ENCODE measurements around the gene TRIM28.

TRIM28 gene

GRCh38 chr19:58547323-58548312 is 3.8 kb downstream of the TRIM28 start:
- in situ Hi-C loops (cut with HindIII; ENCODE audit: low sequenced_read_pairs), result no loop called here

DNA sequence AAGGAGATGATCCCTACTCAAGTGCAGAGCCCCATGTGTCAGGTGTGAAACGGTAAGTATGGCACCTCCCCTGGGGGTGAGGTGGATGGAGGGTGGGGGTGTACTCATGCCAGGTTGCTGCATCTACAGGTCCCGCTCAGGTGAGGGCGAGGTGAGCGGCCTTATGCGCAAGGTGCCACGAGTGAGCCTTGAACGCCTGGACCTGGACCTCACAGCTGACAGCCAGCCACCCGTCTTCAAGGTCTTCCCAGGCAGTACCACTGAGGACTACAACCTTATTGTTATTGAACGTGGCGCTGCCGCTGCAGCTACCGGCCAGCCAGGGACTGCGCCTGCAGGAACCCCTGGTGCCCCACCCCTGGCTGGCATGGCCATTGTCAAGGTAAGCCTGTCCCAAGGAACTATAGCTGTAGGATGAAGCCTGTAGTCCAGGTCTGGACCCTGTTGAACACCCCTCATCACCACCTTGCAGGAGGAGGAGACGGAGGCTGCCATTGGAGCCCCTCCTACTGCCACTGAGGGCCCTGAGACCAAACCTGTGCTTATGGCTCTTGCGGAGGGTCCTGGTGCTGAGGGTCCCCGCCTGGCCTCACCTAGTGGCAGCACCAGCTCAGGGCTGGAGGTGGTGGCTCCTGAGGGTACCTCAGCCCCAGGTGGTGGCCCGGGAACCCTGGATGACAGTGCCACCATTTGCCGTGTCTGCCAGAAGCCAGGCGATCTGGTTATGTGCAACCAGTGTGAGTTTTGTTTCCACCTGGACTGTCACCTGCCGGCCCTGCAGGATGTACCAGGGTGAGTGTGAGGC is 5.2 kb downstream of the TRIM28 start:
- in situ Hi-C loops (cut with HindIII; ENCODE audit: low sequenced_read_pairs), result no loop called here

GRCh38 chr19:58549664-58550361 is 5.9 kb downstream of the TRIM28 start:
- in situ Hi-C loops (cut with HindIII; ENCODE audit: low sequenced_read_pairs), result no loop called here

GRCh38 chr19:58550362-58551122 is 6.7 kb downstream of the TRIM28 start:
- in situ Hi-C loops (cut with HindIII; ENCODE audit: low sequenced_read_pairs), result no loop called here

DNA sequence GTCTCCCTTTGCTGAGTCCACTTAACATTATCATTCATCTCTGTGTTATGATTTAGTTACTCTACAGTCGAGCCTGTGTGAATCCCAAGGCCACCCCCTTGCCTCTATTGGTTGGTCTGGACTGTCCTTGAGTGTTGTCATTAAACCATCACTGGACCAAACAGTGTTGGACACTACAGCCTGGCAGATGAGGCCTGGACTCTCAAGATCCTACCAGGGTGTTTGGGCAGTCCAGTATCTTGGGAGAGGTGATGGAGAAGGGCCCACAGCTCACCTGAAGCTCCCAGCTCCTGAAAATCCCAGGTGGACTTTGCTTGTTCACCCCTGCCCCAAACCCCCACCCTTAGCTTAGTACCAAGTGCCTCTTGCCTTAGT is 7.2 kb downstream of the TRIM28 start:
- in situ Hi-C loops (cut with HindIII; ENCODE audit: low sequenced_read_pairs), result no loop called here

- in situ Hi-C loops (cut with HindIII; ENCODE audit: low sequenced_read_pairs), result no loop called here
Observed at GRCh38 chr19:58551577-58552471, 8.0 kb downstream of the TRIM28 start.

- in situ Hi-C loops (cut with HindIII; ENCODE audit: low sequenced_read_pairs), result no loop called here
Observed at GRCh38 chr19:58552655-58553054, 8.8 kb downstream of the TRIM28 start.

DNA sequence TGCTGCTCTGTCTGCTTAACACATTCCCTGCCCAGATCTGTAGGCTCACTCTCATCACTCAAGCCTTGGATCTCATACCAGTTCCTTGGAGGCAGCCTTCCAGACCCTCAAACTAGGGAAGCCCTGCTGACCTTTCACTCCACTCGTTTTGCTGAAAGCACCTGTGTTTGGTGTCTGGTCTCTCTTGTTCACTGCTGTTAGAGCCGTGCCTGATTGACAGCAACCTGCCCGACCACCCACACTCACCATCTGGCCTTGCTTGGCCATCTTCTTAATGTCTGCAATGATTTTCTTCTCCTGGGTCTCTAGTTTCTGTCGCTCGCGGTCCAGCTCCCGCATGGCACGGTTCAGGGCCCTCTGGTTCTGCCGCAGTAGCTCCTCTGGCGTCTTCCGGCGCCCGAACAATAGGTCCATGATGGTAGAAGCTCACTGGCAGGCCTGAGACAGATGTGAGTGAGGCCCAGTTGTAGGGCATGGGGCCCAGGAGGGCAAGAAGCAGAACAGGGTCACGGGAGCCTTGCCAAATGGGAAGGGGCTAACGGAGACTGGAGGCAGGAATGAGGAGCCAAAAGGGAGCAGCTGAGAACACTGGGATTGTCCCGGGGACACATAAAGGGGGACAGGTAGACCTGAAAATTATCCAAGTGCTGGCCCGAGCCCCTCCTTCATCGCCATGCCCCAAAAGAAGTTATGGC is 10.1 kb downstream of the TRIM28 start:
- in situ Hi-C loops (cut with HindIII; ENCODE audit: low sequenced_read_pairs), result no loop called here

GRCh38 chr19:58554494-58555368 is 10.9 kb downstream of the TRIM28 start, which contains the start of gene CHMP2A:
Gene CHMP2A (minus strand): TSS chr19:58555105. CDS start chr19:58554212, 893 bp downstream.
- in situ Hi-C loops (cut with HindIII; ENCODE audit: low sequenced_read_pairs), result no loop called here

DNA sequence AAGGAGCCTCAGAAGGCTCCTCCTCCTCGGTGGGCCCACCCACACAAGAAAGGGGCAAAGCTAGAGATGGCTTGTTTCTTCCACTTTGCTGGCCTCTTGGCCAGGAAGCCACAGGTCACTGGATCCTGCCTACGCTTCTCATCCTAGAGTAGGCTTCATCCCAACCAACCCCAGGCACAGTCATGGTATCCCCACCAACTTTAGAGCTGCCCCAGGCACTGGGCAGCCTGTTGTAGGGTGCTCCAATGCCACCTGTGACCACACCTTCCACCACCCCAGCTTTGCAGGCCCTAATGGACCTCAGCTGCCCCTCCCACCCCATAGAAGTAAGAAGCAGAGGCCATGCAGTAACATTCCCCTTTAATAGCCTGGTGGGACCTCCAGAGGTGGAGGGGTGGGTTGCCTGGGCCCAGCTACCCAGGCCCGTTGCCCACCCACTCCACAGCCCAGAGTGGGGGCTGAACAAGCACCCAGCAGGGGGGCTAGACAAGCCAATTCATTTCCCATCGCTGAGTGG is 11.6 kb downstream of the TRIM28 start:
- in situ Hi-C loops (cut with HindIII; ENCODE audit: low sequenced_read_pairs), result no loop called here

DNA sequence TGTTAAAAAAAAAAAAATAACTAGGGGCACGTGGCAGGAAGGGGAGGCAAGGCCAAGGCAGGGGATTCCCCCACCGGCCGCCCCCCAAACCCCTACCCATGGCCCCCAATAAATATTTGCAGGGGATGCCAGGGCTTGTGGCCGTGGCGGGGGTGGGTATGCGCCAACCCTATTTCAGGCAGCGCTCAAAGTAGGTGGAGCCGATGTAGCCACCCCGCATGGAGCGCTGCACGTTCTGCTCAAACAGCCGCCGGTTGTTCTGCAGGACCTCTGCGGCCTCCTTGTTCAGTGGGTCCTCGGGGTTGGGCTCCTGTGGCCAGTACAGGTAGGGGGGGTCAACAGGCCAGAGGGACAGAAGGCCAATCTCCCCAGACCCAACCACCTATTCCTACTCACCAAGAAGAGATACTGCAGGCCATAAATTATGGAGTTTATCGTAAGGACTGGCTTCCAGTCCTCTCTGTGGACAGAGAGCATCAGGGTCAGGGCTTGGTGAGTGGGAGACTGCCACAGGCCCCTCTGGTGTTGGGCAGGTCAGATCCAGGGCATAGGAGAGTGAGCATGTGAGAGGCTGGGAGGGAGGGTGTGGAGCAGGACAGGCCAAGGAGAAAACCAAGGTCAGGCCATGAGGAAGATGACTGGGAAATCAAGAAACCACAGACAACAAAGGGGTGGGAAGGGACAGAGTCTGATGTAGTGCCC is 12.2 kb downstream of the TRIM28 start:
- in situ Hi-C loops (cut with HindIII; ENCODE audit: low sequenced_read_pairs), result no loop called here

GRCh38 chr19:58556622-58557220 is 12.9 kb downstream of the TRIM28 start:
- in situ Hi-C loops (cut with HindIII; ENCODE audit: low sequenced_read_pairs), result no loop called here

GRCh38 chr19:58557221-58558065 is 13.6 kb downstream of the TRIM28 start:
- in situ Hi-C loops (cut with HindIII; ENCODE audit: low sequenced_read_pairs), result no loop called here

- in situ Hi-C loops (cut with HindIII; ENCODE audit: low sequenced_read_pairs), result no loop called here
Observed at GRCh38 chr19:58558066-58558622, 14.3 kb downstream of the TRIM28 start, which contains the start of gene UBE2M. Gene UBE2M (minus strand): TSS chr19:58558611. CDS start chr19:58558381, 230 bp downstream.

DNA sequence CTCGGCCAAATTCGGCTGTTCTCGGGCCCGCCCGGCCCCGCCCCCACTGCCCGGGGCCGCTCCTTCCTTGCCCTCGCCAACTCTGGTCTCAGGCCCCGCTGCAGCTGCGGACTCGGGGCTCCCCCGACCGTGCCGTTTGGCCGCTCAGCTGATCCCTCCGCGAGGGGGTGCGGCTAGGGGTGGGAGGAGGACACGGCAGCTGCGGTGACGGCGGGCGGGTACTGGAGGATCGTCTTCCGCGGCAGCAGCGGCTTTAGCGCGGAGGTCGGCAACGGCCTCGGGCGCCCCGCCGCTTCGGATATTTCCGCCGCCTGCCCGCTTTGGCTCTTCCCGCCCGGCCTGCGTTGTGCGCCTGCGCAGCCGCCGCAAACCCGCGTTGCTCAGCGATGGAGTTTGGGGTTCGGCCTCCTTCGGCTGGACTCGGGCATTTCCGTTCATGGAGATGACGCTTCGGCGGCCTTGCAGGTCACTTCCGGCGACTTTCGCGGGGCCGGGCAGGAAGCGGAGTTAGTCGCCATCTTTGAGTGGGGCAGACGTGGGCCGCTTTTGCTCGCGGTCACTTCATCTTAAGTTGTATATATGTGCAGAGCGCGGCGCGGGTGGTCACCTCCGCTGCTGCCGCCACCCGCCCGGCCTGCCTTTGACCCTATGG is 14.9 kb downstream of the TRIM28 start:
- in situ Hi-C loops (cut with HindIII; ENCODE audit: low sequenced_read_pairs), result no loop called here

Data from endothelial cell of hepatic sinusoid (primary cell).